ENCODE results near the gene GPER1.

- TF ChIP-seq ZNF274 (IDR thresholded peaks at IDR 0.05; ENCODE audit: low read depth, low read length) (no peak), JUND (IDR thresholded peaks at IDR 0.05) (no peak), RAD21 (IDR thresholded peaks at IDR 0.05; ENCODE audit: low read depth) (no peak), CTCF (IDR thresholded peaks at IDR 0.05 in 2 of 3, conservative IDR thresholded peaks at IDR 0.05 in 1 of 3; ENCODE audit: borderline replicate concordance in 1 of 3, insufficient read depth in 1 of 3, low read depth in 2 of 3, low read length in 2 of 3) (no peak), TCF7L2 (IDR thresholded peaks at IDR 0.05; ENCODE audit: borderline replicate concordance, extremely low read depth, insufficient read depth, insufficient read length) (no peak), MAX (IDR thresholded peaks at IDR 0.05) (no peak), EZH2phosphoT487 (IDR thresholded peaks at IDR 0.05; ENCODE audit: borderline replicate concordance) (no peak), POLR2AphosphoS5 (IDR thresholded peaks at IDR 0.05; ENCODE audit: low read depth, low read length) (no peak)
Observed at GRCh38 chr7:1103789-1104515, 16.0 kb downstream of the GPER1 start.
